ENCODE results near the gene PARVB. TPM values are rescaled to one million over a fixed set of nuclear protein-coding genes. Genes with fewer than 3 reads are reported as not detected.

The PARVB gene
- total RNA-seq, 1 donor from 2014 or later, result 183 TPM

- ATAC-seq (peak; percentile 69), DNase-seq (peak; percentile 88)
- intact Hi-C loops (cut with micrococcal nuclease), result no loop called here
Observed at GRCh38 chr22:44023404-44024287, 456 bp upstream of the PARVB start.

- intact Hi-C loops (cut with micrococcal nuclease), result no loop called here
- DNase-seq, result peak; percentile 66
- ATAC-seq, result peak; percentile 1
Observed at GRCh38 chr22:44025171-44026065, 1.3 kb downstream of the PARVB start.

GRCh38 chr22:44026066-44026629 is 2.0 kb downstream of the PARVB start:
- intact Hi-C loops (cut with micrococcal nuclease), result no loop called here
- no peak for DNase-seq
- no peak for ATAC-seq

GRCh38 chr22:44026630-44027511 is 2.8 kb downstream of the PARVB start:
- intact Hi-C loops (cut with micrococcal nuclease), result no loop called here
- peak; percentile 50 for ATAC-seq

DNA sequence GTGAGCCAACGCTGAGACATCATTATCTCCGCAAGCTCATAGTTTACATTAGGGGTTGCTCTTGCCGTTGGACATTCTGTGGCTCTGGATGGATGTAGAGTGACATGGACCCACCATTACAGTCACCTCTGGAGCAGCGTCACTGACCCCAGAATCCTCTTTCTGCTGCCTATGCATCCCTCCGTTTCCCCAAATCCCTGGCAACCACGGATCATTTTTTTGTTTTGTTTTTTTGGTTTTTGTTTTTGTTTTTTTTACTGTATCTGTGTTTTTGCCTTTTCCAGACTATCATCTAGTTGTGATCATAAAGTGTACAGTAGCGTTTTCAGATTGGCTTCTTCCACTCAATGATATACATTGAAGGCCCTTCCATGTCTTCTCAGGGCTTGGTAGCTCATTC is 4.0 kb downstream of the PARVB start:
- no peak for ATAC-seq
- intact Hi-C loops (cut with micrococcal nuclease), result no loop called here
- DNase-seq, result no peak

More at GRCh38 chr22:44026630-44027511, 2.8 kb downstream of the PARVB start:
- peak; percentile 80 for DNase-seq

GRCh38 chr22:44029069-44029468 is 5.0 kb downstream of the PARVB start:
- intact Hi-C loops (cut with micrococcal nuclease), result no loop called here

GRCh38 chr22:44030051-44030701 is 6.1 kb downstream of the PARVB start:
- DNase-seq (no peak), ATAC-seq (no peak)
- intact Hi-C loops (cut with micrococcal nuclease), result no loop called here

More at GRCh38 chr22:44029069-44029468, 5.0 kb downstream of the PARVB start:
- DNase-seq (no peak), ATAC-seq (no peak)

DNA sequence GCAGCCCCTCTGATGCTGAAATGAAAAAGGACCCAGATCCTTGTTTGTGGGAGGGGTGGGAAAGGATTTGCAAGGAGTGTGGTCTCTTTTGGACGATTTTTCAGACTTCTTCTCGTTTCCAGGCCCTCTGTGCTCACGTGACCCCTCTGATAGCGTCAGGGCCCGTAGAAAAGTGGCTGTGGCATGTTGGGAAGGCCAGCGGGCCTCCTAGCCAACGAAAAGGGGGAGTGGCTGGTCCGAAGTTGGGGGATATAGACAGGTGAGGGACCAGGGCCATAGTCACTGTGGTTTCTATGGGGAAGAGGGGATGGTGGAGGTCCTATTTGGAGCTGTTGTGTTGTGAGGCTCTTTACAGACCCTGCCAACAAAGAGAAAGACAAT is 6.6 kb downstream of the PARVB start:
- ATAC-seq (no peak), DNase-seq (no peak)
- intact Hi-C loops (cut with micrococcal nuclease), result no loop called here

DNA sequence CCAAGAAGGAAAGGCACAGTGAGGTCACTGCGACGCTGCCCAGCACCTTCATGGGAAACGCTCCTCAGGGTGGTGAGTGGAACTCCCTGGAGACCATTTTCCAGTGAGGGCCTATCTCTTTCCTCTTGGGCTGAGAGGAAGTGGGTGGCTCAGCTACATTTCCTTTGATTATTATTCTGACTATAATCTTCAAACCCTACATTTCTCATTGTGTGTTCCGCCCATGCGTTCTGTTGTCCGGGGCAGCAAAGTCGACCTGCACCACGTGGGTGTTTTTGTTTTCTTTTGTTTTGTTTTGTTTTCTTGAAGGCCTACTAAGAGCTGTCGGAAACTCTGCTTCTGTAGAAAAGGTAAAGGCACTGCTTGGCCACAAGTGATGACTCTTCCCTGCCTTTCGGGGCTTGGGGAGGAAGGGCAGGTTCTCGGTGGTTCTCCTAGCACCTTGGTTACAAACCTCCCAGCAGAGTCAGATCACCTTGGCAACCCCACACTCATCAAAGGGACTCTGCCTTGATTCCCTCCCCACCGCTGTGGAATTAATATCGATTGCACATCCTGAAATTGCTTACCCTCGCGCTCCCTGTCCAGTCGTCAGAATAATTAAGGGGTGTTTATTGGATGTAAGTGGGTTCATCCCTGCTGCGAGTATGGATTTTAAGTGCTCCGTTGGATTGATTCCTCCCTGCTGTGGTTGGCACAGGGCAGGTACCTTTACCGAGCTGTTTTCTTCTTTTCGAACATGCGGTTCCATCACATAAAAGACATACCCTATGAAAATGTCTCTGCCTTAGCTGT is 7.3 kb downstream of the PARVB start:
- intact Hi-C loops (cut with micrococcal nuclease), result no loop called here
- DNase-seq, result no peak
- no peak for ATAC-seq

GRCh38 chr22:44032126-44032730 is 8.1 kb downstream of the PARVB start:
- peak; percentile 42 for ATAC-seq
- intact Hi-C loops (cut with micrococcal nuclease), result no loop called here
- DNase-seq, result no peak

DNA sequence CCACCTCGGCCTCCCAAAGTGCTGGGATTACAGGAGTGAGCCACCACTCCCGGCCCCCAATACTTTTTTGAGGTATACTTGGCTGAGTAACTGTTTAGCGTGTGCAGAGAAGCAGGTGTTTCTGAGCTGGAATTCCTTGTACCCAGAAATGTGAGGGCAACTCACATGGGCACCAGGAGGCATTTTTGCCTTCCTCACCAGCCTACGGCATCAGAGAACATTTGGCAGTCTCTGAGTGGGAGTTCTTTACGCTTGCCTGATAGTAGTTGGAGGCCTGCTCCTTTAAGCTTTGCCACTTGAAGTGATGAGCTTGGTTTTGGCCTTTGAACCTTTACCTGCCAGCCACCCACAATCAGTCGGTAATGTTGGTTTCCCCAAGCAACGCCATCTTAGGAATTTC is 9.2 kb downstream of the PARVB start:
- intact Hi-C loops (cut with micrococcal nuclease), result no loop called here
- DNase-seq, result no peak
- ATAC-seq, result no peak

- intact Hi-C loops (cut with micrococcal nuclease), result no loop called here
- DNase-seq (peak; percentile 44), ATAC-seq (peak; percentile 17)
Observed at GRCh38 chr22:44033694-44034093, 9.6 kb downstream of the PARVB start.

DNA sequence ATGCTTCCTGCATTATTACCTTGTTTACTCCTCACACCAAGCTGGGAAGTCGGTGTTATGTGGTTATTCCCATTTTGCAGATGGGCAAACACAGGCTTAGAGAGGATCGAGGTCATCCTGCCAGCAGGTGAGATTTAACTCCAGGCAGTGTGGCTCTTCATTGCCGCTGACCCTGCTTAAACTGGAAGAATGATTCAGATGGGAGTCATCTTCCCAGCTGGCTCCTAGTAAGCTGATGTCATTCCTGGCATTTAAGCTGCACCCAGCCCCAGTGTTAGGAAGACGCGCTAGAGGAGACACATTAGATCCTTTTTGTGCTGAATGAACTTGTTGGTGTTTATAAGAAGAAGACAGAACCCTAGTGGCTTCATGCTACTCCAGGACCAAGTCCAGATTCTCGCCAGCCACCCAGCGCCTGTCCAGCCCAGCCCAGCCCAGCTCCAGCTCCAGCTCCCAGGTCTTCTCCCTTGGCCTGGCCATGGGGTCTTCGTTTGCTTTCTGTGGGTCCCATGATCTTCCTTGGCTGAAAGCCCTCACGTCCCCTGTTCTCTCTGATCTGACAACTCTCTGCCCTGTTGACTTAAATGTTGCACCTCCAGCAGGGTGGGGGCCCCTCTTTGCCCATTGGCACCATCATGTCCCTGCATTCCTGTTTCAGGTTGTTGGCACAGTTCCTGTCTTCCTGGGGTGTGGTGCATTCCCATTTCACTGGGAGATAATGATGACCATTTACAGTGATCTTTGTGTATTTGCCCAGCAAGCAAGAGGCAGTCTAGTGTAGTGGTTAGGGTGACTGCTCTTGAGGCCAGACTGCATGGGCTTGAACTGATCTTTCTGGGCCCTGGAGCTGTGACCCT is 13.6 kb downstream of the PARVB start:
- peak; percentile 89 for ATAC-seq
- intact Hi-C loops (cut with micrococcal nuclease), result no loop called here
- DNase-seq, result peak; percentile 41

GRCh38 chr22:44039566-44040171 is 15.6 kb downstream of the PARVB start:
- intact Hi-C loops (cut with micrococcal nuclease), result no loop called here
- ATAC-seq (no peak), DNase-seq (no peak)

DNA sequence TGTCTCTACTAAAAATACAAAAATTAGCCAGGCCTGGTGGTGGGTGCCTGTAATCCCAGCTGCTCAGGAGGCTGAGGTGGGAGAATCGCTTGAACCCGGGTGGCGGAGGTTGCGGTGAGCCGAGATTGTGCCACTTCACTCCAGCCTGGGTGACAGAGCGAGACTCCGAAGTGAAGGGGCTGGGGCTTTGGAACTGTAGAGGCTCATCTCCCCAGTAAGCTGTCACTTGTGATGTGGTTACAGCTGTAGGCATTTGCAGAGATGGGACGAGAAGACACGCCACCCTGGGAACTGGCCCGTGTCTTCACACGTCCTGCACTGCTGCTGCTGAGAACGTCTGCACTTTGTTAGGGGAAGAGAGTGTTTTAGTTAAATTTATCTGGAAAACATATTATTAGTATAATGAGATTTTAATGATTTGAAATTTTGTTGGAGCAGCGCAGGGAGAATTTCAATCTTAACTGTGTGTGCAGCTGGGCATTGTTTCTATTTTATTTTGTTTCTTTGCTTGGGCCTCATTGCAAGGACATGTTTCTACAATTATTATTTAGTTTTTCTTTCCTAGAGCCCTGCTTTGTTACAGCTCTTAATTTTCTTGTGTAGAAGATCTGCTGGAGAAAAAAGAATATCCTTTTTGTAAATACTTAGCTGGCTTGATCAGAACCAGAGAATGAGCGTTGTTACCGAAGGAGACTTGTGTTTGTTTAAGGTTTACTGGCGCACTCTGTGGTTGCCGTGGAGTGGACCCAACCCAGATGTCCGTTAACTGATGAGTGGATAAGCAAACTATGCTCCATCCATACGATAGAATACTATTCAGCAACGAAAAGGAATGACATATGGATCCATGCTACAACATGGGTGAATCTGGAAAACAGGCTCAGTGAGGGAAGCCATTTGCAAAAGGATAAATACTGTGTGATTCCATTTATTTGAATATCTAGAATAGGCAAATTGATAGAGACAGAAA is 18.4 kb downstream of the PARVB start:
- no peak for DNase-seq
- intact Hi-C loops (cut with micrococcal nuclease), result no loop called here
- ATAC-seq, result no peak

Measured in left ventricle myocardium superior (tissue), 1 donor.